AG04450 (cell line): ENCODE results near the gene SMARCAD1. TPM values are rescaled to one million over a fixed set of nuclear protein-coding genes. Genes with fewer than 3 reads are reported as not detected.

Experiments used
- CTCF ChIA-PET: fragments of 300-600, 350-600 bp; formaldehyde crosslinking; extraction: SDS; loops from one replicate; lab custom pipeline; 2022; ENCODE audit warnings: antibody characterized with exemption, inconsistent platforms; lab: Charles Lee
- POLR2A ChIA-PET: fragments of 350-600 bp; formaldehyde crosslinking; extraction: SDS; loops from one replicate; lab custom pipeline; 2021; ENCODE audit warnings: antibody characterized with exemption, inconsistent platforms; lab: Yijun Ruan, JAX
- DNase-seq: peaks from one replicate; pipeline ENCODE4 v3.0.0-alpha.2; 2011; ENCODE audit warnings: low read depth, low spot score
- H3K27ac ChIP-seq: one replicate; pipeline ENCODE4 v1.5.1; 2012; ENCODE audit warnings: low read depth, low read length, control low read depth
- H3K27me3 ChIP-seq: one replicate; pipeline ENCODE4 v1.6.0; 2012; ENCODE audit warnings: low read length; ENCODE audit not compliant: control insufficient read depth, insufficient read depth
- H3K4me3 ChIP-seq: 2 replicates; pipeline ENCODE4 v1.5.1; 2011; ENCODE audit warnings: mild to moderate bottlenecking, low read depth, low read length, control low read depth
- H3K9me3 ChIP-seq: 2 replicates; pipeline ENCODE4 v1.5.1; 2012; ENCODE audit warnings: low read length; ENCODE audit not compliant: control insufficient read depth, insufficient read depth
- CTCF ChIP-seq: IDR thresholded peaks from 2 replicates; pipeline ENCODE4 v1.5.1; 2011; ENCODE audit warnings: low read depth, low read length, control low read depth, inconsistent platforms
- polyA plus RNA-seq: library from polyadenylated mRNA; depleted of rRNA; stranded (reverse); fragments of >200 nt; gene quantifications from 2 replicates; pipeline ENCODE4 v1.2.3, GENCODE V29; 2011; rRNA removed

Gene SMARCAD1
- polyA plus RNA-seq, 1 experiment, result 39.6 TPM

DNA sequence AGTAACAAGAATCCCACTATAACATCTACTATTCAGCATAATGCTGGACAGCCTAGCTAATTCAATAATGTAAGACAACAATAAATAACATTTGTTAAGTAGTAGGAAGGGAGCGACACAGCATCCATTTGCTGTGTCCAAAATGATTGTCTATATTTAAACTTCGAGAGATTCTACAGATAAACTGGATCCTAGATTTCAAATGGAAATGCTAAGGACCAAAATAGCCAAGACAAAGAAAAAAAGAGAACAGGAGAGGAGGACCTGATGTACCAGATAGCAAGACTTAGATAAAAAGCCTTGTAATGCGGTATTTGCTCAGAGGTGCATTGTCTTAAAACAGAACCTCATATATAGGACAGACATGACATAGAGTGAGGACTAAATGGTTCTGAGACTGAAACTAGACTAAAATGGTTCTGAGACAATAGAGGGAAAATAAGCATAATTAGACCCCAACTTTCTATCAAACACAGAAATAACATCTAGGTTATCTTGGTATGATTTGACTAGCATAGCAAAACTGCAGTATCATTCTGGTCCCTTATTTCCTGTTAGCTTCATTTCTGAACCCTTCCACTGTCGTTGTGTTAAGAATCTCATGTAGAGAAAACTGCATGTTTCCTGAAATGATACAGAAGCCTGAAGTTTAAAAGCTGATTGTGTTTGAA is 131.2 kb downstream of the SMARCAD1 start:
- no peak for DNase-seq
- Histone ChIP-seq H3K27ac (no peak overlapping the region), H3K27me3 (no peaks in the 10 kb centered on the region), H3K4me3 (no peak overlapping the region), H3K9me3 (no peaks in the 10 kb centered on the region)
- no peak for TF ChIP-seq CTCF
- POLR2A ChIA-PET, result no interaction called here
- CTCF ChIA-PET, result interaction anchor here (1.0 kb wide), 1 partner anchor 282 kb away, joined by 3 read pairs; no protein-coding TSS in a partner anchor

DNA sequence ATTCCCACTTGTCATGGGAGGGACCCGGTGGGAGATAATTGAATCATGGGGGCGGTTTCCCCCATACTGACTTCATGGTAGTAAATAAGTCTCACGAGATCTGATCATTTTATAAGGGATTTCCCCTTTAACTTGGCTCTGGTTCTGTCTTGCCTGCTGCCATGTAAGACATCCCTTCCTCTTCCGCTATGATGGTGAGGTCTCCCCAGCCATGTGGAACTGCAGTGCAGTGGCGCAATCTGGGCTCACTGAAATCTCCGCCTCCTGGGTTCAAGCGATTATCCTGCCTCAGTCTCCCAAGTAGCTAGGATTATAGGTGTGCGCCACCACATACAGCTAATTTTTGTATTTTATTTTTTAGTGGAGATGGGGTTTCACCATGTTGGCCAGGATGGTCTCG is 132.1 kb downstream of the SMARCAD1 start:
- CTCF ChIA-PET, result interaction anchor here (0.6 to 1.0 kb wide), 3 partner anchors 11 to 281 kb away, joined by 3 read pairs; no protein-coding TSS in a partner anchor
- no peaks in the 10 kb centered on the region for H3K27me3 ChIP-seq
- no peak for TF ChIP-seq CTCF
- H3K9me3 ChIP-seq, result no peaks in the 10 kb centered on the region
- H3K4me3 ChIP-seq, result no peak overlapping the region
- H3K27ac ChIP-seq, result no peak overlapping the region
- DNase-seq, result no peak
- POLR2A ChIA-PET, result no interaction called here

Other genes with a start within 250 kb of the SMARCAD1 start
- not detected in 2 replicates for gene HPGDS, start 135.0 kb downstream of the SMARCAD1 start, polyA plus RNA-seq
- gene PDLIM5, start 244.1 kb downstream of the SMARCAD1 start, polyA plus RNA-seq, result 79.6 and 81.5 TPM in 2 replicates